ENCODE measurements around the gene CHD8. TPM values are rescaled to one million over a fixed set of nuclear protein-coding genes. Genes with fewer than 3 reads are reported as not detected.

Gene CHD8
- total RNA-seq, 1 experiment from 2014 or later = 57.4 TPM

GRCh38 chr14:21440859-21441258 is 15.1 kb downstream of the CHD8 start:
- H3K9me2 ChIP-seq (replicated peaks; ENCODE audit: low read length) = no peaks in the 10 kb centered on the region
- no peaks in the 10 kb centered on the region for H3K36me3 ChIP-seq (ENCODE audit: low read depth, low read length)
- H3K27ac ChIP-seq (ENCODE audit: low read length) = no peak overlapping the region
- DNase-seq = no peak
- TF ChIP-seq EZH2phosphoT487 (IDR thresholded peaks at IDR 0.05; ENCODE audit: borderline replicate concordance, low read length) (no peak), EZH2 (IDR thresholded peaks at IDR 0.05; ENCODE audit: low read length, unreplicated experiment) (no peak)
- TF ChIP-seq, protein P1, sequence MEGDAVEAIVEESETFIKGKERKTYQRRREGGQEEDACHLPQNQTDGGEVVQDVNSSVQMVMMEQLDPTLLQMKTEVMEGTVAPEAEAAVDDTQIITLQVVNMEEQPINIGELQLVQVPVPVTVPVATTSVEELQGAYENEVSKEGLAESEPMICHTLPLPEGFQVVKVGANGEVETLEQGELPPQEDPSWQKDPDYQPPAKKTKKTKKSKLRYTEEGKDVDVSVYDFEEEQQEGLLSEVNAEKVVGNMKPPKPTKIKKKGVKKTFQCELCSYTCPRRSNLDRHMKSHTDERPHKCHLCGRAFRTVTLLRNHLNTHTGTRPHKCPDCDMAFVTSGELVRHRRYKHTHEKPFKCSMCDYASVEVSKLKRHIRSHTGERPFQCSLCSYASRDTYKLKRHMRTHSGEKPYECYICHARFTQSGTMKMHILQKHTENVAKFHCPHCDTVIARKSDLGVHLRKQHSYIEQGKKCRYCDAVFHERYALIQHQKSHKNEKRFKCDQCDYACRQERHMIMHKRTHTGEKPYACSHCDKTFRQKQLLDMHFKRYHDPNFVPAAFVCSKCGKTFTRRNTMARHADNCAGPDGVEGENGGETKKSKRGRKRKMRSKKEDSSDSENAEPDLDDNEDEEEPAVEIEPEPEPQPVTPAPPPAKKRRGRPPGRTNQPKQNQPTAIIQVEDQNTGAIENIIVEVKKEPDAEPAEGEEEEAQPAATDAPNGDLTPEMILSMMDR (conservative IDR thresholded peaks at IDR 0.05; ENCODE audit: low read depth, low read length) = no peak
- H2AFZ ChIP-seq (ENCODE audit: low read length) = no peak overlapping the region
- POLR2A ChIA-PET (ENCODE audit: unreplicated experiment) = no interaction called here
- no peaks in the 10 kb centered on the region; the same call in 1 of the 2 replicates for H4K20me1 ChIP-seq (ENCODE audit: low read length)
- no peaks in the 10 kb centered on the region for H3F3A ChIP-seq (ENCODE audit: low read length, unreplicated experiment)
- H3K9me3 ChIP-seq (ENCODE audit: low read length) = no peaks in the 10 kb centered on the region
- no peak overlapping the region for H3K9ac ChIP-seq (ENCODE audit: low read length)
- H3K4me2 ChIP-seq (ENCODE audit: low read length) = no peak overlapping the region
- H3K27me3 ChIP-seq (ENCODE audit: low read length) = no peaks in the 10 kb centered on the region
- CTCF ChIA-PET = no interaction called here
- peaks cover 90% of the 10 kb centered on the region for H3K79me2 ChIP-seq (ENCODE audit: low read length)
- intact Hi-C loops (cut with micrococcal nuclease) = no loop called here
- no peak overlapping the region for H3K4me3 ChIP-seq (ENCODE audit: low read length)
- H3K4me1 ChIP-seq (ENCODE audit: insufficient read depth, low read length) = peaks cover 14% of the 10 kb centered on the region
- no TSS peak for BruUV-seq (replicated peaks)
- ATAC-seq = no peak

- Histone ChIP-seq H3K4me3 (ENCODE audit: low read length) (peak overlapping the region; percentile 85), H2AFZ (ENCODE audit: low read length) (peak overlapping the region; percentile 73), H3K4me1 (ENCODE audit: insufficient read depth, low read length) (peaks cover 15% of the 10 kb centered on the region), H3K79me2 (ENCODE audit: low read length) (peaks cover 92% of the 10 kb centered on the region), H4K20me1 (ENCODE audit: low read length) (0 out of 2 replicates have a peak, but pooled peaks cover 3% of the 10 kb centered on the region), H3K4me2 (ENCODE audit: low read length) (peak overlapping the region; percentile 95), H3K9me2 (replicated peaks; ENCODE audit: low read length) (no peaks in the 10 kb centered on the region), H3K27ac (ENCODE audit: low read length) (peak overlapping the region; percentile 45), H3K9me3 (ENCODE audit: low read length) (no peaks in the 10 kb centered on the region), H3K27me3 (ENCODE audit: low read length) (no peaks in the 10 kb centered on the region), H3F3A (ENCODE audit: low read length, unreplicated experiment) (no peaks in the 10 kb centered on the region), H3K36me3 (ENCODE audit: low read depth, low read length) (0 out of 2 replicates have a peak, but pooled peaks cover 6% of the 10 kb centered on the region), H3K9ac (ENCODE audit: low read length) (peak overlapping the region; percentile 85)
- ATAC-seq (peak; percentile 99), DNase-seq (peak; percentile 99)
- CTCF ChIA-PET = interaction anchor here (1.1 to 1.2 kb wide), 2 partner anchors 18 to 40 kb away, joined by 4 to 17 read pairs; partner anchors contain the start of genes CHD8 and TOX4
- POLR2A ChIA-PET (ENCODE audit: unreplicated experiment) = interaction anchor here (0.6 to 1.2 kb wide), 4 partner anchors 13 to 99 kb away, joined by 4 to 16 read pairs (median 7); partner anchors contain the start of gene CHD8
- intact Hi-C loops (cut with micrococcal nuclease) = loop anchor here (1.0 kb wide), 2 partner anchors 19 to 39 kb away; partner anchors contain the start of genes CHD8 and RAB2B
- TF ChIP-seq EZH2phosphoT487 (IDR thresholded peaks at IDR 0.05; ENCODE audit: borderline replicate concordance, low read length) = no peak
- no peak for TF ChIP-seq EZH2 (IDR thresholded peaks at IDR 0.05; ENCODE audit: low read length, unreplicated experiment)
- TF ChIP-seq, protein P1 (conservative IDR thresholded peaks at IDR 0.05; ENCODE audit: low read depth, low read length) = no peak
- TSS peak; percentile 94 for BruUV-seq (replicated peaks)
These were observed 18.6 kb downstream of the CHD8 start for GRCh38 chr14:21437063-21437901.

Data from PC-3 (cell line).